OCI-LY3 (cell line): Measurements from ENCODE around the gene STARD4.

ENCODE experiments used
- EZH2phosphoT487 ChIP-seq: fragments of 200-600 bp; shearing (Covaris generic); IDR thresholded peaks from 2 replicates; pipeline ENCODE4 v1.6.1; 2018; ENCODE audit warnings: antibody characterized with exemption, mixed run types, low read depth
- TF ChIP-seq, protein P1 (sequence below): fragments of 200-600, 300-600 bp; sonication (generic); IDR thresholded peaks from 2 replicates; pipeline ENCODE4 v1.5.1; 2014; ENCODE audit warnings: antibody characterized with exemption, low read length, low read depth

GRCh38 chr5:111556501-111556900 is 44.2 kb upstream of the STARD4 start:
- TF ChIP-seq, protein P1, sequence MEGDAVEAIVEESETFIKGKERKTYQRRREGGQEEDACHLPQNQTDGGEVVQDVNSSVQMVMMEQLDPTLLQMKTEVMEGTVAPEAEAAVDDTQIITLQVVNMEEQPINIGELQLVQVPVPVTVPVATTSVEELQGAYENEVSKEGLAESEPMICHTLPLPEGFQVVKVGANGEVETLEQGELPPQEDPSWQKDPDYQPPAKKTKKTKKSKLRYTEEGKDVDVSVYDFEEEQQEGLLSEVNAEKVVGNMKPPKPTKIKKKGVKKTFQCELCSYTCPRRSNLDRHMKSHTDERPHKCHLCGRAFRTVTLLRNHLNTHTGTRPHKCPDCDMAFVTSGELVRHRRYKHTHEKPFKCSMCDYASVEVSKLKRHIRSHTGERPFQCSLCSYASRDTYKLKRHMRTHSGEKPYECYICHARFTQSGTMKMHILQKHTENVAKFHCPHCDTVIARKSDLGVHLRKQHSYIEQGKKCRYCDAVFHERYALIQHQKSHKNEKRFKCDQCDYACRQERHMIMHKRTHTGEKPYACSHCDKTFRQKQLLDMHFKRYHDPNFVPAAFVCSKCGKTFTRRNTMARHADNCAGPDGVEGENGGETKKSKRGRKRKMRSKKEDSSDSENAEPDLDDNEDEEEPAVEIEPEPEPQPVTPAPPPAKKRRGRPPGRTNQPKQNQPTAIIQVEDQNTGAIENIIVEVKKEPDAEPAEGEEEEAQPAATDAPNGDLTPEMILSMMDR, result no peak
- TF ChIP-seq EZH2phosphoT487, result no peak
